Medulla oblongata (tissue), 1 donor: Measurements from ENCODE around the gene GRID1.
A peak's percentile ranks its signal among the peaks of the same experiment; 100 is the strongest.
"Not testable (repeated sequence)": the region's sequence is repeated elsewhere in the genome, so short reads cannot be mapped to it uniquely, and the experiment has no call there.

Experiments
- DNase-seq: peaks from one replicate; pipeline ENCODE4 v3.0.0-alpha.2; 2015; ENCODE audit errors: extremely low spot score

Gene GRID1

GRCh38 chr10:86083664-86084175 is 282.9 kb downstream of the GRID1 start:
- DNase-seq: no peak

GRCh38 chr10:86083206-86083605 is 283.4 kb downstream of the GRID1 start:
- no peak for DNase-seq

GRCh38 chr10:86082556-86082955 is 284.0 kb downstream of the GRID1 start:
- no peak for DNase-seq

- DNase-seq: no peak
Observed at GRCh38 chr10:86079088-86079487, 287.5 kb downstream of the GRID1 start.

- no peak for DNase-seq
Observed at GRCh38 chr10:86078639-86079035, 288.0 kb downstream of the GRID1 start.

GRCh38 chr10:86077871-86078638 is 288.5 kb downstream of the GRID1 start:
- peak; percentile 56 for DNase-seq

- no peak for DNase-seq
Observed at GRCh38 chr10:86077271-86077670, 289.3 kb downstream of the GRID1 start.

GRCh38 chr10:86076497-86076896 is 290.1 kb downstream of the GRID1 start:
- not testable (repeated sequence) for DNase-seq

- DNase-seq: no peak
Observed at GRCh38 chr10:86075512-86075911, 291.1 kb downstream of the GRID1 start.

GRCh38 chr10:86074294-86074693 is 292.3 kb downstream of the GRID1 start:
- DNase-seq: no peak

GRCh38 chr10:86073199-86073977 is 293.2 kb downstream of the GRID1 start:
- DNase-seq: no peak

- DNase-seq: no peak
Observed at GRCh38 chr10:86072413-86072812, 294.2 kb downstream of the GRID1 start.

GRCh38 chr10:86071758-86072157 is 294.8 kb downstream of the GRID1 start:
- DNase-seq: no peak

- no peak for DNase-seq
Observed at GRCh38 chr10:86071145-86071544, 295.4 kb downstream of the GRID1 start.

GRCh38 chr10:86070278-86070677 is 296.3 kb downstream of the GRID1 start:
- DNase-seq: no peak

GRCh38 chr10:86068231-86069054 is 298.2 kb downstream of the GRID1 start:
- DNase-seq: no peak

GRCh38 chr10:86067436-86068050 is 299.1 kb downstream of the GRID1 start:
- no peak for DNase-seq

GRCh38 chr10:86066696-86067095 is 299.9 kb downstream of the GRID1 start:
- DNase-seq: no peak

- no peak for DNase-seq
Observed at GRCh38 chr10:86065711-86066251, 300.8 kb downstream of the GRID1 start.

GRCh38 chr10:86064931-86065662 is 301.5 kb downstream of the GRID1 start:
- DNase-seq: no peak

GRCh38 chr10:86064219-86064618 is 302.4 kb downstream of the GRID1 start:
- DNase-seq: no peak
